GM18508 (cell line): ENCODE data around the gene TAF11L10.
"Not testable (repeated sequence)": the region's sequence is repeated elsewhere in the genome, so short reads cannot be mapped to it uniquely, and the experiment has no call there.

ENCODE experiments used
- ATAC-seq: cut with Tn5 transposase; IDR thresholded peaks from one replicate; pipeline ENCODE4 v1.9.1; 2021; ENCODE audit warnings: moderate number of reproducible peaks; ENCODE audit not compliant: insufficient read depth, unreplicated experiment

TAF11L10 gene

GRCh38 chr5:17597728-17598127 lies at the start of gene TAF11L10:
Gene TAF11L10, minus strand, starts transcription at chr5:17597828.
- not testable (repeated sequence) for ATAC-seq

- no peak for ATAC-seq
Observed at GRCh38 chr5:17634160-17634559, 36.5 kb upstream of the TAF11L10 start, which contains the start of gene TAF11L14. Gene TAF11L14, plus strand, starts transcription at chr5:17634460.

- not testable (repeated sequence) for ATAC-seq
Observed at GRCh38 chr5:17631788-17632187, 34.2 kb upstream of the TAF11L10 start, which contains the start of gene TAF11L13. Gene TAF11L13, plus strand, starts transcription at chr5:17632088.

GRCh38 chr5:17625686-17626085 lies 28.1 kb upstream of the TAF11L10 start:
- no peak for ATAC-seq

DNA sequence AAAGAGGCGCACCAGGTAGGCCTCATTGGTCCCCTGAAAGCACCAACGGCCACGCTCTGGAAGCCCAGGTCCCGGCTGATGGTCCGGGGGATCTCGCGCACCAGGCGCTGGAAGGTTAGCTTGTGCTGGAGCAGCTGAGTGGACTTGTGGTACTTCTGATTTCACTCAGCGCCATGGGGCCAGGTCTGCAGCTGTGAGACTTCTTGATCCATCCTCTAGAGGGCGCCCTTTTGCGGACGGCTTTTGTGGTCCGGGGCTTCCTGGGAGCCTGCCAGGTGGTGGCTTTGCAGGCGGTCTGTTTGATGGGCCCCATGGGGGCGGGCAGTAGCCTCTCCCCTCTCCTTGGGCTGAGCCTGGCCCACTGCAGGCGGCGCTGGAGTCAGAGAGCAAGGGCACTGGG lies 23.0 kb upstream of the TAF11L10 start:
- ATAC-seq: no peak

DNA sequence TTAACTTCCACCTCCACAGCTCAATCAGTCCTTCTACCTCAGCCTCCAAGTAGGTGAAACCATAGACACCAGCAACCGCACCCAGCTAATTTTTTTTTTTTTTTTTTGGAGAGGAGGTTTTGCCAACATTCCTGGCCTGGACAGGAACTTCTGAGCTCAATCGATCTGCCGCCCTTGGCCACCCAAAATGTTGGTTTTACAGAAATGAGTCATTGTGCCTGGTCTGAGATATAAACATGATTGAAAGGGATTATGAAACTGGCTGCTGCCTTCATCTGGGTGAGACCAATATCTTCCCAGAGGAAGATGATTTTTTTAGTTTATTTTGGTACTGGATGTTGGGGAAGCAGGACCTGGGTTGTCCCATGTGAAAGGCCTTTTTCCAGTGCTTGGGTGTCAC lies 21.7 kb upstream of the TAF11L10 start:
- no peak for ATAC-seq

DNA sequence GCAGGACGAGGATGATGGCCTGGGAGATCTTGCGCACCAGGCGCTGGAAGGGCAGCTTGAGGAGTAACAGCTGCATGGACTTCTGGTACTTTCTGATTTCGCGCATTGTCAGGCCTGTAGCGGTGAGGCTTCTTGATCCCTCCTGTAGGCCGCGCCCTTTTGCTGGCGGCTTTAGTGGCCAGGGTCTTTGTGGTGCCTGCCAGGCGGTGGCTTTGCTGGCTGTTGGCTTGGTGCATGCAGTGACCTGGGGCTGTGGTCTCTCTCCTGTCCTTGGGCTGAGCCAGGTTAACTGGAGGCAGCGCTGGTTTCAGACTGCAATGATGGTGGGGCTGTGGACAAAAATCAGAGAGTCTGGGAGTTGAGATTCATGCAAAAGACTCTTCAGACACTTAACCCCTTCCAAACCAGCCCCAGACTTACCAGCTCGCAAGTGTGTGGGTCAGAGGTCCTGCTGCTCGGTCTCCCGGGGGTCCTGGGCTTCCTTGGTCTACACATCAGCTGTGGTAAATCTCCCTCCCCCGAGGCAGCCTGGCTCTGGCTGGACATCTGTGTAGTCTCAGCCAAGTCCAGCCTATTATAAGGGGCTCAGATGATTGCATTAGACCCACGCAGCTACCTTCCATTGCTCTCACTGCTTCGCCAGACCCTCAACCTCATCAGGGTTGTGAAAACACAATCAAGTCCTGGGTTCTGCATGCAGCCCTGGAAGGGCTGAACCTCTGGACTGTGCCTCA lies 17.4 kb upstream of the TAF11L10 start:
- no peak for ATAC-seq

GRCh38 chr5:17610092-17610491 lies 12.5 kb upstream of the TAF11L10 start, which contains the start of gene TAF11L12:
Gene TAF11L12, plus strand, starts transcription at chr5:17610392.
- not testable (repeated sequence) for ATAC-seq

GRCh38 chr5:17607461-17607860 lies 9.8 kb upstream of the TAF11L10 start:
- ATAC-seq: not testable (repeated sequence)

- no peak for ATAC-seq
Observed at GRCh38 chr5:17604951-17605350, 7.3 kb upstream of the TAF11L10 start.

DNA sequence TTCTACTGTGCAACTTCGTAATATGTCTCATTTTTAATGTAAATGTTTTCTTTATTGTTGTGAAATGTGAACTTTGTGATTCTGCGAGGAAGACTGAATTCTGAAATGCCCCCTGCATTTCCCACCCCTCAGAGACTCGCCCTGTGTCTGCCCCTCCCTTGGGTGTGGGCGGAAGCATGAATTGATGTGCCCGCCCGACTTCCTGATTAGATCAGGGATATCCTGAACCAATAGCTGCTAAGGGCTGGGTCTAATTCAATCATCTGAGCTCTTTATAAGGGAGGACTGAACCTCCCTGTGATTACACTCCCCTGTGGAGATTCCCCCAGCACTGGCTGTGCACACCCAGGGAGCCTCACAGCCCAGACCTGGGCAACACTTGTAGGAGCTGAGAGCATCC lies 6.3 kb upstream of the TAF11L10 start, which contains the start of gene TAF11L11:
Gene TAF11L11, plus strand, starts transcription at position 304 of the 400 bp plus-strand sequence.
- not testable (repeated sequence) for ATAC-seq

DNA sequence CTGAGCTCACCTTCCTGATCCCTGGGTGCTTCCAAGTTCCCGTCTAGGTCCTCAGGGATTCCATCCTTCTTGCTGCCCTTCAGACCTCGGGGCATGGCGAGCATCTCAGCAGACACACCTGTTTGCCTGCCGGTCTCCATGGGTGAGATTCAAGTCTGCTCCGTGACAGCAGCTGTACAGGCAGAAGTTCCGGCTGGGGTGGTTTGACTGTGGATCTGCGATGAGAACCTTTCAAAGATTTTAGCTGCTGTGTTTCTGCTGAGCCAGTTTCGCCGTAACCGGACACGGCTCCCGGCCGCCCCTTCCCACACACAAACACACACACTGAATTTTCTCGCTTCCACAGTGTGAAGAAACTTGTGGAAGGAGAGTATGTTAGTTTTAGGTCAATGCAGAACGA lies 3.4 kb downstream of the TAF11L10 start, which contains the start of gene TAF11L9:
Gene TAF11L9, minus strand, starts transcription at position 140 of the 400 bp plus-strand sequence.
- ATAC-seq: not testable (repeated sequence)

DNA sequence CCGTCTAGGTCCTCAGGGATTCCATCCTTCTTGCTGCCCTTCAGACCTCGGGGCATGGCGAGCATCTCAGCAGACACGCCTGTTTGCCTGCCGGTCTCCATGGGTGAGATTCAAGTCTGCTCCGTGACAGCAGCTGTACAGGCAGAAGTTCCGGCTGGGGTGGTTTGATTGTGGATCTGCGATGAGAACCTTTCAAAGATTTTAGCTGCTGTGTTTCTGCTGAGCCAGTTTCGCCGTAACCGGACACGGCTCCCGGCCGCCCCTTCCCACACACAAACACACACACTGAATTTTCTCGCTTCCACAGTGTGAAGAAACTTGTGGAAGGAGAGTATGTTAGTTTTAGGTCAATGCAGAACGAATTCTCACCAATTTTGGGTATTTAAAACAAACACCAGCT lies 6.8 kb downstream of the TAF11L10 start, which contains the start of gene TAF11L8:
Gene TAF11L8, minus strand, starts transcription at position 101 of the 400 bp plus-strand sequence.
- ATAC-seq: not testable (repeated sequence)

- not testable (repeated sequence) for ATAC-seq
Observed at GRCh38 chr5:17585658-17586057, 12.0 kb downstream of the TAF11L10 start, which contains the start of gene TAF11L7. Gene TAF11L7, minus strand, starts transcription at chr5:17585758.
